ENCODE measurements around the gene BLMH.

DNA sequence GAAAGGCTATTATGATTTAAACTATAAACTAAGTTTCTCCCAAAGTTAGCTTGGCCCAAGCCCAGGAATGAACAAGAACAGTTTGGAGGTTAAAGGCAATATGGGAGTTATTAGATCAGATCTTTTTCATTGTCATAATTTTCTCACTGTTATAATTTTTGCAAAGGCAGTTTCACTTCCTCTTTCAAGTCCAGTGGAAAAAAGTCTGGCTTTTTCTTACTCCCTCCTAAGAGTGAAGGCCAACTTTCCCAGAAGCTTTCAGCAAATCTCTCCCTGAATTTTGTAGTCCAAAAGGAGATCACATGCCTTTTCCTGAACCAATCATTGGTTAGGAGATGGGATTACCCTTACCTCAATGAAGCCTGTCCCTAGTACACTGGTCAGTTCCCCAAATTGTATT, 9.1 kb upstream of the BLMH start:
- TF ChIP-seq KAT8 (IDR thresholded peaks at IDR 0.05; ENCODE audit: low read depth) (no peak), FOXK1 (CRISPR knock-in tag; IDR thresholded peaks at IDR 0.05; ENCODE audit: borderline replicate concordance) (no peak), ZKSCAN8 (CRISPR knock-in tag; IDR thresholded peaks at IDR 0.05) (no peak), HCFC1 (IDR thresholded peaks at IDR 0.05; ENCODE audit: low read depth, low read length) (no peak), YY1 (IDR thresholded peaks at IDR 0.05; ENCODE audit: borderline replicate concordance in 1 of 3, control insufficient read depth in 1 of 3, extremely low read depth in 1 of 3, insufficient read depth in 3 of 3, insufficient read length in 1 of 3, insufficient replicate concordance in 2 of 3, low read depth in 1 of 3, low read length in 2 of 3) (no peak), TARDBP (IDR thresholded peaks at IDR 0.05) (no peak), POLR2AphosphoS5 (IDR thresholded peaks at IDR 0.05; ENCODE audit: control insufficient read depth, insufficient read depth, low read depth, low read length) (no peak), ZKSCAN1 (IDR thresholded peaks at IDR 0.05; ENCODE audit: low read depth, low read length) (no peak), ZNF3 (CRISPR knock-in tag; IDR thresholded peaks at IDR 0.05) (no peak)
- TF ChIP-seq, protein P1, sequence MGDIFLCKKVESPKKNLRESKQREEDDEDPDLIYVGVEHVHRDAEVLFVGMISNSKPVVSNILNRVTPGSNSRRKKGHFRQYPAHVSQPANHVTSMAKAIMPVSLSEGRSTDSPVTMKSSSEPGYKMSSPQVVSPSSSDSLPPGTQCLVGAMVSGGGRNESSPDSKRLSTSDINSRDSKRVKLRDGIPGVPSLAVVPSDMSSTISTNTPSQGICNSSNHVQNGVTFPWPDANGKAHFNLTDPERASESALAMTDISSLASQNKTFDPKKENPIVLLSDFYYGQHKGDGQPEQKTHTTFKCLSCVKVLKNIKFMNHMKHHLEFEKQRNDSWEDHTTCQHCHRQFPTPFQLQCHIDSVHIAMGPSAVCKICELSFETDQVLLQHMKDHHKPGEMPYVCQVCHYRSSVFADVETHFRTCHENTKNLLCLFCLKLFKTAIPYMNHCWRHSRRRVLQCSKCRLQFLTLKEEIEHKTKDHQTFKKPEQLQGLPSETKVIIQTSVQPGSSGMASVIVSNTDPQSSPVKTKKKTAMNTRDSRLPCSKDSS (IDR thresholded peaks at IDR 0.05; ENCODE audit: low read depth, partially characterized antibody) = no peak
- TF ChIP-seq, protein P2, sequence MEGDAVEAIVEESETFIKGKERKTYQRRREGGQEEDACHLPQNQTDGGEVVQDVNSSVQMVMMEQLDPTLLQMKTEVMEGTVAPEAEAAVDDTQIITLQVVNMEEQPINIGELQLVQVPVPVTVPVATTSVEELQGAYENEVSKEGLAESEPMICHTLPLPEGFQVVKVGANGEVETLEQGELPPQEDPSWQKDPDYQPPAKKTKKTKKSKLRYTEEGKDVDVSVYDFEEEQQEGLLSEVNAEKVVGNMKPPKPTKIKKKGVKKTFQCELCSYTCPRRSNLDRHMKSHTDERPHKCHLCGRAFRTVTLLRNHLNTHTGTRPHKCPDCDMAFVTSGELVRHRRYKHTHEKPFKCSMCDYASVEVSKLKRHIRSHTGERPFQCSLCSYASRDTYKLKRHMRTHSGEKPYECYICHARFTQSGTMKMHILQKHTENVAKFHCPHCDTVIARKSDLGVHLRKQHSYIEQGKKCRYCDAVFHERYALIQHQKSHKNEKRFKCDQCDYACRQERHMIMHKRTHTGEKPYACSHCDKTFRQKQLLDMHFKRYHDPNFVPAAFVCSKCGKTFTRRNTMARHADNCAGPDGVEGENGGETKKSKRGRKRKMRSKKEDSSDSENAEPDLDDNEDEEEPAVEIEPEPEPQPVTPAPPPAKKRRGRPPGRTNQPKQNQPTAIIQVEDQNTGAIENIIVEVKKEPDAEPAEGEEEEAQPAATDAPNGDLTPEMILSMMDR (IDR thresholded peaks at IDR 0.05 in 2 of 3, conservative IDR thresholded peaks at IDR 0.05 in 1 of 3; ENCODE audit: insufficient read depth in 2 of 3, low read depth in 1 of 3, low read length in 3 of 3) = no peak
- TF ChIP-seq, protein P3, sequence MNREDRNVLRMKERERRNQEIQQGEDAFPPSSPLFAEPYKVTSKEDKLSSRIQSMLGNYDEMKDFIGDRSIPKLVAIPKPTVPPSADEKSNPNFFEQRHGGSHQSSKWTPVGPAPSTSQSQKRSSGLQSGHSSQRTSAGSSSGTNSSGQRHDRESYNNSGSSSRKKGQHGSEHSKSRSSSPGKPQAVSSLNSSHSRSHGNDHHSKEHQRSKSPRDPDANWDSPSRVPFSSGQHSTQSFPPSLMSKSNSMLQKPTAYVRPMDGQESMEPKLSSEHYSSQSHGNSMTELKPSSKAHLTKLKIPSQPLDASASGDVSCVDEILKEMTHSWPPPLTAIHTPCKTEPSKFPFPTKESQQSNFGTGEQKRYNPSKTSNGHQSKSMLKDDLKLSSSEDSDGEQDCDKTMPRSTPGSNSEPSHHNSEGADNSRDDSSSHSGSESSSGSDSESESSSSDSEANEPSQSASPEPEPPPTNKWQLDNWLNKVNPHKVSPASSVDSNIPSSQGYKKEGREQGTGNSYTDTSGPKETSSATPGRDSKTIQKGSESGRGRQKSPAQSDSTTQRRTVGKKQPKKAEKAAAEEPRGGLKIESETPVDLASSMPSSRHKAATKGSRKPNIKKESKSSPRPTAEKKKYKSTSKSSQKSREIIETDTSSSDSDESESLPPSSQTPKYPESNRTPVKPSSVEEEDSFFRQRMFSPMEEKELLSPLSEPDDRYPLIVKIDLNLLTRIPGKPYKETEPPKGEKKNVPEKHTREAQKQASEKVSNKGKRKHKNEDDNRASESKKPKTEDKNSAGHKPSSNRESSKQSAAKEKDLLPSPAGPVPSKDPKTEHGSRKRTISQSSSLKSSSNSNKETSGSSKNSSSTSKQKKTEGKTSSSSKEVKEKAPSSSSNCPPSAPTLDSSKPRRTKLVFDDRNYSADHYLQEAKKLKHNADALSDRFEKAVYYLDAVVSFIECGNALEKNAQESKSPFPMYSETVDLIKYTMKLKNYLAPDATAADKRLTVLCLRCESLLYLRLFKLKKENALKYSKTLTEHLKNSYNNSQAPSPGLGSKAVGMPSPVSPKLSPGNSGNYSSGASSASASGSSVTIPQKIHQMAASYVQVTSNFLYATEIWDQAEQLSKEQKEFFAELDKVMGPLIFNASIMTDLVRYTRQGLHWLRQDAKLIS (CRISPR knock-in tag; IDR thresholded peaks at IDR 0.05) = no peak
- TF ChIP-seq, protein P4, sequence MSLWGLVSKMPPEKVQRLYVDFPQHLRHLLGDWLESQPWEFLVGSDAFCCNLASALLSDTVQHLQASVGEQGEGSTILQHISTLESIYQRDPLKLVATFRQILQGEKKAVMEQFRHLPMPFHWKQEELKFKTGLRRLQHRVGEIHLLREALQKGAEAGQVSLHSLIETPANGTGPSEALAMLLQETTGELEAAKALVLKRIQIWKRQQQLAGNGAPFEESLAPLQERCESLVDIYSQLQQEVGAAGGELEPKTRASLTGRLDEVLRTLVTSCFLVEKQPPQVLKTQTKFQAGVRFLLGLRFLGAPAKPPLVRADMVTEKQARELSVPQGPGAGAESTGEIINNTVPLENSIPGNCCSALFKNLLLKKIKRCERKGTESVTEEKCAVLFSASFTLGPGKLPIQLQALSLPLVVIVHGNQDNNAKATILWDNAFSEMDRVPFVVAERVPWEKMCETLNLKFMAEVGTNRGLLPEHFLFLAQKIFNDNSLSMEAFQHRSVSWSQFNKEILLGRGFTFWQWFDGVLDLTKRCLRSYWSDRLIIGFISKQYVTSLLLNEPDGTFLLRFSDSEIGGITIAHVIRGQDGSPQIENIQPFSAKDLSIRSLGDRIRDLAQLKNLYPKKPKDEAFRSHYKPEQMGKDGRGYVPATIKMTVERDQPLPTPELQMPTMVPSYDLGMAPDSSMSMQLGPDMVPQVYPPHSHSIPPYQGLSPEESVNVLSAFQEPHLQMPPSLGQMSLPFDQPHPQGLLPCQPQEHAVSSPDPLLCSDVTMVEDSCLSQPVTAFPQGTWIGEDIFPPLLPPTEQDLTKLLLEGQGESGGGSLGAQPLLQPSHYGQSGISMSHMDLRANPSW (CRISPR knock-in tag; IDR thresholded peaks at IDR 0.05) = no peak
- TF ChIP-seq, protein P5, sequence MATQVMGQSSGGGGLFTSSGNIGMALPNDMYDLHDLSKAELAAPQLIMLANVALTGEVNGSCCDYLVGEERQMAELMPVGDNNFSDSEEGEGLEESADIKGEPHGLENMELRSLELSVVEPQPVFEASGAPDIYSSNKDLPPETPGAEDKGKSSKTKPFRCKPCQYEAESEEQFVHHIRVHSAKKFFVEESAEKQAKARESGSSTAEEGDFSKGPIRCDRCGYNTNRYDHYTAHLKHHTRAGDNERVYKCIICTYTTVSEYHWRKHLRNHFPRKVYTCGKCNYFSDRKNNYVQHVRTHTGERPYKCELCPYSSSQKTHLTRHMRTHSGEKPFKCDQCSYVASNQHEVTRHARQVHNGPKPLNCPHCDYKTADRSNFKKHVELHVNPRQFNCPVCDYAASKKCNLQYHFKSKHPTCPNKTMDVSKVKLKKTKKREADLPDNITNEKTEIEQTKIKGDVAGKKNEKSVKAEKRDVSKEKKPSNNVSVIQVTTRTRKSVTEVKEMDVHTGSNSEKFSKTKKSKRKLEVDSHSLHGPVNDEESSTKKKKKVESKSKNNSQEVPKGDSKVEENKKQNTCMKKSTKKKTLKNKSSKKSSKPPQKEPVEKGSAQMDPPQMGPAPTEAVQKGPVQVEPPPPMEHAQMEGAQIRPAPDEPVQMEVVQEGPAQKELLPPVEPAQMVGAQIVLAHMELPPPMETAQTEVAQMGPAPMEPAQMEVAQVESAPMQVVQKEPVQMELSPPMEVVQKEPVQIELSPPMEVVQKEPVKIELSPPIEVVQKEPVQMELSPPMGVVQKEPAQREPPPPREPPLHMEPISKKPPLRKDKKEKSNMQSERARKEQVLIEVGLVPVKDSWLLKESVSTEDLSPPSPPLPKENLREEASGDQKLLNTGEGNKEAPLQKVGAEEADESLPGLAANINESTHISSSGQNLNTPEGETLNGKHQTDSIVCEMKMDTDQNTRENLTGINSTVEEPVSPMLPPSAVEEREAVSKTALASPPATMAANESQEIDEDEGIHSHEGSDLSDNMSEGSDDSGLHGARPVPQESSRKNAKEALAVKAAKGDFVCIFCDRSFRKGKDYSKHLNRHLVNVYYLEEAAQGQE (IDR thresholded peaks at IDR 0.05; ENCODE audit: borderline replicate concordance) = no peak
- TF ChIP-seq, protein P5 (CRISPR knock-in tag; IDR thresholded peaks at IDR 0.05; ENCODE audit: low read depth) = no peak

Measured in K562 (cell line).